ENCODE data around the gene MYORG. TPM values are rescaled to one million over a fixed set of nuclear protein-coding genes. Genes with fewer than 3 reads are reported as not detected.

MYORG gene
- total RNA-seq, 4 donors from 2014 or later, result 7.8 to 27.2 (median 15.4) TPM

DNA sequence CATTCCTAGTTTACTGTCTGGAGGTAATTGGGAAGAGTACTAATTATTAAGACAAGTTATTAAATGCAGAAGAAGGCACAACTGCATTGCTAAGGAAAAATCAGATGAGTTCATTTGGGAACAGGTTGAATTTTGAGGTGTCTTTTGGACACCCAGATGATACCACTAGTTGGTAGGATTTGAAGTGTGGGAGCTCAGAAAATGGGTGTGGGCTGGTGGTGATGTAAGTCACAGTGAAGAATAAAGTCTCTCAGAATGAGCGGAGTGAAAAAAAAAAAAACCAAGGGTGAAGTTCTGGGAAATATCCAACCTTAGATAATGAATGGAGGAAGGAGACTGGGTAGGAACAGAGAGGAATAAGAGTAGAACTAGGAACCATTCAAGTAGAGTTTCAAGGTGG, 35.6 kb upstream of the MYORG start:
- WGBS, result 93% methylated on average over 1 of the region's 1 CpG
- intact Hi-C loops (cut with DNase I), result no loop called here
- Histone ChIP-seq H3K9me3 (no peaks in the 10 kb centered on the region), H3K4me3 (no peak overlapping the region), H3K27me3 (no peaks in the 10 kb centered on the region), H3K4me1 (no peaks in the 10 kb centered on the region), H3K36me3 (peaks cover 0 to 4% (median 0%) of the 10 kb centered on the region in 4 donors), H3K27ac (replicated peaks in 1 of 4) (no peak overlapping the region)
- DNase-seq (ENCODE audit: extremely low spot score), result no peak
- TF ChIP-seq POLR2A (IDR thresholded peaks at IDR 0.05; ENCODE audit: low read depth) (no peak), POLR2AphosphoS5 (IDR thresholded peaks at IDR 0.05) (no peak), EP300 (IDR thresholded peaks at IDR 0.05) (no peak), CTCF (IDR thresholded peaks at IDR 0.05) (no peak)

DNA sequence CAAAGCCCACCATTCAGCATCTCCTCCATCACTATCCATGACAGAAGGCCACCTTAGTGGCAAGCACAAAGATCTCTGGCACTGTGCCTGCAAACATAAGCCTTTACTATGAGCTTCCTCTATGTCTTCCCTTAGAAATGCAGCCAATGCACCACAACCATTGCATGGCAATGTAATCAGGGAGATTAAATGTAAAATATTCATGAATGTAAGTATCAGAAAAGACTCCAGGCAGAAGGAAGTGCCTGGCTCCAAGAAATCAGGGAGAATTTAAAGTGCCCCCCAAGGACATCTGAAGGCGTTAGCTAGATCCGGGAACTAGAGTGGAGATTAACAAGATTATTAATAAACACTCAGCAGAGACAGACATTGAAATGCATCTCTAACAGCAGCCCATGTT, 32.5 kb upstream of the MYORG start:
- TF ChIP-seq EP300 (IDR thresholded peaks at IDR 0.05) (no peak), POLR2AphosphoS5 (IDR thresholded peaks at IDR 0.05) (no peak), POLR2A (IDR thresholded peaks at IDR 0.05; ENCODE audit: low read depth) (no peak), CTCF (IDR thresholded peaks at IDR 0.05) (no peak)
- Histone ChIP-seq H3K4me3 (no peak overlapping the region), H3K36me3 (peaks cover 0 to 23% (median 19%) of the 10 kb centered on the region in 4 donors), H3K4me1 (no peaks in the 10 kb centered on the region), H3K27ac (replicated peaks in 1 of 4) (no peak overlapping the region), H3K9me3 (no peaks in the 10 kb centered on the region), H3K27me3 (no peaks in the 10 kb centered on the region)
- 79% methylated on average over 2 of the region's 2 CpGs for WGBS
- intact Hi-C loops (cut with DNase I), result no loop called here
- no peak for DNase-seq (ENCODE audit: extremely low spot score)

GRCh38 chr9:34408173-34408572, 31.5 kb upstream of the MYORG start:
- Histone ChIP-seq H3K36me3 (peaks cover 3 to 33% (median 26%) of the 10 kb centered on the region in 4 donors), H3K9me3 (no peaks in the 10 kb centered on the region), H3K27me3 (no peaks in the 10 kb centered on the region), H3K4me3 (no peak overlapping the region), H3K4me1 (peaks cover 0 to 7% (median 3%) of the 10 kb centered on the region in 4 donors), H3K27ac (replicated peaks in 1 of 4) (no peak overlapping the region)
- DNase-seq (ENCODE audit: extremely low spot score), result no peak
- intact Hi-C loops (cut with DNase I), result no loop called here
- WGBS, result 100% methylated on average over 1 of the region's 1 CpG
- no peak for TF ChIP-seq POLR2A (IDR thresholded peaks at IDR 0.05; ENCODE audit: low read depth)
- no peak for TF ChIP-seq CTCF (IDR thresholded peaks at IDR 0.05)
- TF ChIP-seq EP300 (IDR thresholded peaks at IDR 0.05), result no peak
- TF ChIP-seq POLR2AphosphoS5 (IDR thresholded peaks at IDR 0.05), result no peak

DNA sequence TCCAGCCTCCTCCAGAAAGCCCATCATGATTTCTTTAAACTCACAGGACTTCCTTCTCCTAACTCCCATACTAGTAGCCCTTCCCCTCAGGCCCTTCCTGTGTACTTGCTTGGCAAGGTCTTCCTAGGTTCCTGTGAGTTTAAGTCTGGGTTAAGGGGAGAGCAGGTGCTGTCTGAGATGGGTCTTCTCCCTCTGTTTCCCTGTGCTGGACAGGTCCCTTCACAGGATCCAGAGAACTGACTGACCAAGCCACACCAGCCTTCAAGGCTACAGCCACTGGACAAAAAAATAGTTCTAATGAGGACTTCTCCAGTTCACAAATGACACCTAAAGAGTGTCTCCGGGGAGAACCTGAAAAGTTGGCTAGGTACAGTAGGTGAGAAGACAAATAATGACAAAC, 29.5 kb upstream of the MYORG start:
- Histone ChIP-seq H3K27ac (replicated peaks in 1 of 4) (no peak overlapping the region), H3K27me3 (no peaks in the 10 kb centered on the region), H3K9me3 (no peaks in the 10 kb centered on the region), H3K36me3 (peaks cover 17 to 52% (median 45%) of the 10 kb centered on the region in 4 donors), H3K4me3 (no peak overlapping the region), H3K4me1 (peaks cover 0 to 8% (median 3%) of the 10 kb centered on the region in 4 donors)
- 50% methylated on average over 1 of the region's 1 CpG for WGBS
- DNase-seq (ENCODE audit: extremely low spot score), result no peak
- intact Hi-C loops (cut with DNase I), result no loop called here
- TF ChIP-seq POLR2AphosphoS5 (IDR thresholded peaks at IDR 0.05) (no peak), POLR2A (IDR thresholded peaks at IDR 0.05; ENCODE audit: low read depth) (no peak), CTCF (IDR thresholded peaks at IDR 0.05) (no peak), EP300 (IDR thresholded peaks at IDR 0.05) (no peak)

- WGBS, result 90% methylated on average over 7 of the region's 7 CpGs
- no peak for DNase-seq (ENCODE audit: extremely low spot score)
- Histone ChIP-seq H3K4me1 (peaks cover 0 to 8% (median 3%) of the 10 kb centered on the region in 4 donors), H3K9me3 (no peaks in the 10 kb centered on the region), H3K27me3 (no peaks in the 10 kb centered on the region), H3K4me3 (no peak overlapping the region), H3K36me3 (peaks cover 20 to 57% (median 50%) of the 10 kb centered on the region in 4 donors), H3K27ac (replicated peaks in 1 of 4) (no peak overlapping the region)
- TF ChIP-seq POLR2A (IDR thresholded peaks at IDR 0.05; ENCODE audit: low read depth), result no peak
- TF ChIP-seq CTCF (IDR thresholded peaks at IDR 0.05), result no peak
- no peak for TF ChIP-seq EP300 (IDR thresholded peaks at IDR 0.05)
- intact Hi-C loops (cut with DNase I), result no loop called here
Measured at GRCh38 chr9:34405719-34406118, 29.0 kb upstream of the MYORG start.
